BLaER1 (cell line): Measurements from ENCODE around the gene ATP5F1D.
A peak's percentile ranks its signal among the peaks of the same experiment; 100 is the strongest.

Experiments
- H3K27ac ChIP-seq: shearing (Covaris generic); formaldehyde crosslinking; 2 replicates; pipeline ENCODE4 v1.8.1; 2022
- H3K27me3 ChIP-seq: shearing (Covaris generic); formaldehyde crosslinking; 2 replicates; pipeline ENCODE4 v1.8.1; 2022
- H3K36me3 ChIP-seq: shearing (Covaris generic); formaldehyde crosslinking; 2 replicates; pipeline ENCODE4 v1.8.1; 2022
- H3K4me1 ChIP-seq: shearing (Covaris generic); formaldehyde crosslinking; 2 replicates; pipeline ENCODE4 v1.8.1; 2022
- H3K4me2 ChIP-seq: shearing (Covaris generic); formaldehyde crosslinking; 2 replicates; pipeline ENCODE4 v1.8.1; 2022
- H3K4me3 ChIP-seq: shearing (Covaris generic); formaldehyde crosslinking; 2 replicates; pipeline ENCODE4 v1.8.1; 2022
- H3K9ac ChIP-seq: shearing (Covaris generic); formaldehyde crosslinking; 2 replicates; pipeline ENCODE4 v1.8.1; 2022
- H3K9me3 ChIP-seq: shearing (Covaris generic); formaldehyde crosslinking; 2 replicates; pipeline ENCODE4 v1.8.1; 2022
- H4K20me1 ChIP-seq: shearing (Covaris generic); formaldehyde crosslinking; 2 replicates; pipeline ENCODE4 v1.8.1; 2022
- Cebpa-rat ChIP-seq: shearing (Covaris generic); IDR thresholded peaks from 2 replicates; pipeline ENCODE4 v1.8.1; 2022

Gene ATP5F1D

DNA sequence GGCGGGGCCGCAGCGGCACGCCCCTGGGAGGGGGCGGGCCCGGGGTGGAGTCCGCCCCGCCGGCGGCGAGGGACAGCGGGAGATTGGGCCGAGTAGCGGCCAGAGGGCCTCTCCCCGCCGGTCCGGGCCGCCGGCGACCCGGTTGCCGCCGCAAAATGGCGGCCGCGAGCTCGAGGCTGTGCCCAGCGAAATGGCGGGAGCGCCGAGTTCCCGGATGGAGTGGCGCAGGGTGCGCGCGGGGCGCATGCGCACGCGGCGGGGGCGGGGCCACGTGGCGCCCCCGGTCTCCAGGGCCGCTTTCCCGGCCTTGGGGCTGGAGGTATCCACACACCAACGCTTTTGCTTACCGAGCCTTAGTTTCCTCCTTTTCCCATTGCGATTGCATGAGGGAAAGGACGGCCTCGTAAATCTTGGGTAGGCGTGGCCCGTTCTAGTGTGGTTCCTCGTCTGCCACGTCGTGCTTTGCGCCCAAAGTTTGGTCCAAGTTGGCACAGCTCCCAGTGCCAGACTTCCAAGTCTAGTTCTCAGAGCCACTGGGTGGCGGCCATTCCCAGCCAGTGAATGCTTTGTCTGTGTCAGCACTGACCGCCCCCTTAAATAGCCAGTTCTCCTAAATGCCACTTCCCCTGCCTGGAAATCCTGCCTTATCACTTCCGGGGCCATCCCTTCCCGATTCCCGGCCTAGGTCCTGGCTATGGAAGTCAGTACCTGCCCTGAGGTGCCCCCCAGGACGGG, 28.1 kb downstream of the ATP5F1D start:
- H3K9ac ChIP-seq: peak overlapping the region; percentile 98
- H3K27ac ChIP-seq: peak overlapping the region; percentile 99
- no peaks in the 10 kb centered on the region for H3K9me3 ChIP-seq
- peaks cover 67% of the 10 kb centered on the region for H4K20me1 ChIP-seq
- peaks cover 44% of the 10 kb centered on the region for H3K36me3 ChIP-seq
- no peak for TF ChIP-seq Cebpa-rat
- peaks cover 90% of the 10 kb centered on the region for H3K4me1 ChIP-seq
- peak overlapping the region; percentile 81 for H3K4me3 ChIP-seq
- H3K27me3 ChIP-seq: no peaks in the 10 kb centered on the region
- H3K4me2 ChIP-seq: peak overlapping the region; percentile 99

DNA sequence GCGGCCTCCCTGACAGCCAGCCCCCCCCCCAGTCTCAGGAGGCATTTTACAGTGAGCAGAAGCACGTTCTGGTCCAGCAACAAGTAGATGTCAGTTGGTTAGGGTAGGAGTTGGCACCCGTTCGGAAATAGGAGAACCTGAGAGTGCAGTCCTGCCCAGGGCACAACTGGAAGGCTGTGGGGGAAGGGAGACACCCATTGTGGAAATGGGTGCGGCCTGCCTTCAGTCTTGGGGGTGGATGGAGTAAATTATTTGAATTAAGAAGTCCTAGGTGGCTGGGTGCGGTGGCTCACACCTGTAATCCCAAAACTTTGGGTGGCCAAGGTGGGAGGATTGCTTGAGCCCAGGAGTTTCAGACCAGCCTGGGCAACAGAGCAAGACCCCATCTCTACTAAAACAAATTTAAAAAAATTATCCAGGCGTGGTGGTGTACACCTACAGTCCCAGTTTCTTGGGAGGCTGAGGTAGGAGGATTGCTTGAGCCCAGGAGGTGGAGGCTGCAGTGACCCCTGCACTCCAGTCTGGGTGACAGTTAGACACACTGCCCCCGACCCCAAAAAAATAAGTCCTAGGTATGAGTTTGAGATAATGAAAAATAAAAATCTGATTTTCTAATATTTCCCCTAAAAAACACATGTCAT, 28.8 kb downstream of the ATP5F1D start:
- no peak for TF ChIP-seq Cebpa-rat
- peak overlapping the region; percentile 99 for H3K4me2 ChIP-seq
- peaks cover 88% of the 10 kb centered on the region for H3K4me1 ChIP-seq
- no peaks in the 10 kb centered on the region for H3K9me3 ChIP-seq
- peaks cover 49% of the 10 kb centered on the region for H3K36me3 ChIP-seq
- H3K27ac ChIP-seq: peak overlapping the region; percentile 99
- peak overlapping the region; percentile 98 for H3K9ac ChIP-seq
- H3K4me3 ChIP-seq: peak overlapping the region; percentile 81
- peaks cover 65% of the 10 kb centered on the region for H4K20me1 ChIP-seq
- no peaks in the 10 kb centered on the region for H3K27me3 ChIP-seq

DNA sequence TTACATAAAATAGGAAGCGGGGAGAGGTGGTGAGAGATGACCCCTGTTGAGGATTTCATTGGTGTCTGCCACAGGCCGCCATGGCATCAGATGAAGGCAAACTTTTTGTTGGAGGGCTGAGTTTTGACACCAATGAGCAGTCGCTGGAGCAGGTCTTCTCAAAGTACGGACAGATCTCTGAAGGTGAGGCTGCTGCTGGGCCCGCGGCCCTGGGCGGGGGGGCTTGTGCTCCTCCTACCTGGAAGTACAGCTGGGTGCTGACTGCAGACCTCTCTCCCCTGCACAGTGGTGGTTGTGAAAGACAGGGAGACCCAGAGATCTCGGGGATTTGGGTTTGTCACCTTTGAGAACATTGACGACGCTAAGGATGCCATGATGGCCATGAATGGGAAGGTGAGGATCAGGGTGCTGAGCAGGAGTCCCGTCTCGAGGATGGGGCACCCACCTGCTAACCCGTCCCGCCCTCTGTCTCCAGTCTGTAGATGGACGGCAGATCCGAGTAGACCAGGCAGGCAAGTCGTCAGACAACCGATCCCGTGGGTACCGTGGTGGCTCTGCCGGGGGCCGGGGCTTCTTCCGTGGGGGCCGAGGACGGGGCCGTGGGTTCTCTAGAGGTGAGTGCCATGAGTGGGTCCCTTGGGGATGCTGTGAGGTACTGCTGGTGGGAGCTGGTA, 29.4 kb downstream of the ATP5F1D start:
- Histone ChIP-seq H3K36me3 (peaks cover 49% of the 10 kb centered on the region), H3K4me2 (peak overlapping the region; percentile 99), H3K27me3 (no peaks in the 10 kb centered on the region), H3K27ac (peak overlapping the region; percentile 99), H4K20me1 (peaks cover 62% of the 10 kb centered on the region), H3K9ac (peak overlapping the region; percentile 98), H3K4me1 (peaks cover 81% of the 10 kb centered on the region), H3K4me3 (peak overlapping the region; percentile 81), H3K9me3 (no peaks in the 10 kb centered on the region)
- TF ChIP-seq Cebpa-rat: no peak

DNA sequence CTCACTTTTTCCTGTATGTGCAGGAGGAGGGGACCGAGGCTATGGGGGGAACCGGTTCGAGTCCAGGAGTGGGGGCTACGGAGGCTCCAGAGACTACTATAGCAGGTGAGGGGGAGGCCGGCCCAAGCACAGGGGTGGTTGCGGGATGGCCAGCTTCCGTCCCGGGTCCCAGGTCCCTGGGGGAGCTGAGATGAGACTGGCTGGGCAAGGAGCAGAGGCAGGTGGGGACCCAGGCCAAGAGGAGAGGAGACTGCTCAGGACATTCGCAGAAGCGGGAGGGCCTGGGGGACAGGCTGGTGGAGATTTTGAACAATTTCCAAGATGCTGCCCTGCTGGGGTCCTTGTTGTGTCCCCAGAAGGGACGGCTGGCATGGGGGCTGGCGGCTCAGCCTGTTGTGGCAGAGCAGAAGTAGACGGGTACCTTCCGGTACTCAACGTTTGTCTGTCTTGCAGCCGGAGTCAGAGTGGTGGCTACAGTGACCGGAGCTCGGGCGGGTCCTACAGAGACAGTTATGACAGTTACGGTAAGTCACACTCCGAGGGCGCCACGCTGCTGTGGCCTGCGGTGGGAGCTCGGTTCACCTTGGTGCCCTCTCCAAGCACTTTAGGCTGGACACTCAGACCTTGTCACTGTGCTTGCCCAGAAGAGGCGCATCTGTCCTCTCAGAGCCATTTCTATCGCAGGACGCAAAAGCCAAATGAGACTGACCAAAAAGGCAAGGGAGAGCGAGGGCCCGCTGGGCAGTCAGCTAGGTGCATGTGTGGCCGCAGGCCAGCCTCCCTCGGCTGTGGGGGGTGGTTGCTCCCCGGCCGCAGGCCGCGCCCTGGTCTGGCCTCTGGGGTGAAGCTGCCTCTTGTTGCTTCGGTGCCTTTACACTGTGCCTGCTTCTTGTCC, 30.2 kb downstream of the ATP5F1D start:
- peak overlapping the region; percentile 99 for H3K27ac ChIP-seq
- peaks cover 81% of the 10 kb centered on the region for H3K4me1 ChIP-seq
- H3K4me2 ChIP-seq: peak overlapping the region; percentile 99
- no peaks in the 10 kb centered on the region for H3K27me3 ChIP-seq
- peaks cover 65% of the 10 kb centered on the region for H4K20me1 ChIP-seq
- H3K4me3 ChIP-seq: peak overlapping the region; percentile 81
- TF ChIP-seq Cebpa-rat: no peak
- H3K36me3 ChIP-seq: peaks cover 49% of the 10 kb centered on the region
- H3K9me3 ChIP-seq: no peaks in the 10 kb centered on the region
- H3K9ac ChIP-seq: peak overlapping the region; percentile 98

DNA sequence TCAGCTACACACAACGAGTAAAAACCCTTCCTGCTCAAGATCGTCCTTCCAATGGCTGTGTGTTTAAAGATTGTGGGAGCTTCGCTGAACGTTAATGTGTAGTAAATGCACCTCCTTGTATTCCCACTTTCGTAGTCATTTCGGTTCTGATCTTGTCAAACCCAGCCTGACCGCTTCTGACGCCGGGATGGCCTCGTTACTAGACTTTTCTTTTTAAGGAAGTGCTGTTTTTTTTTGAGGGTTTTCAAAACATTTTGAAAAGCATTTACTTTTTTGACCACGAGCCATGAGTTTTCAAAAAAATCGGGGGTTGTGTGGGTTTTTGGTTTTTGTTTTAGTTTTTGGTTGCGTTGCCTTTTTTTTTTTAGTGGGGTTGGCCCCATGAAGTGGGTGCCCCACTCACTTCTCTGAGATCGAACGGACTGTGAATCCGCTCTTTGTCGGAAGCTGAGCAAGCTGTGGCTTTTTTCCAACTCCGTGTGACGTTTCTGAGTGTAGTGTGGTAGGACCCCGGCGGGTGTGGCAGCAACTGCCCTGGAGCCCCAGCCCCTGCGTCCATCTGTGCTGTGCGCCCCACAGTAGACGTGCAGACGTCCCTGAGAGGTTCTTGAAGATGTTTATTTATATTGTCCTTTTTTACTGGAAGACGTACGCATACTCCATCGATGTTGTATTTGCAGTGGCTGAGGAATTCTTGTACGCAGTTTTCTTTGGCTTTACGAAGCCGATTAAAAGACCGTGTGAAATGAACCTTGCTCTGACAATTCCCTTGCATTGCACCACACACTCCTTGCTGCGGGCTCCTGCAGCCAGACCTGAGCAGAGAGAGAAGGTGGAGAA, 31.1 kb downstream of the ATP5F1D start:
- Histone ChIP-seq H4K20me1 (peaks cover 72% of the 10 kb centered on the region), H3K27ac (0 out of 2 replicates have a peak overlapping the region, but pooled peaks have one; percentile 99), H3K27me3 (no peaks in the 10 kb centered on the region), H3K4me1 (peaks cover 81% of the 10 kb centered on the region), H3K9ac (peak overlapping the region; percentile 98; the same call in 1 of the 2 replicates), H3K36me3 (peaks cover 56% of the 10 kb centered on the region), H3K4me3 (no peak overlapping the region), H3K9me3 (no peaks in the 10 kb centered on the region), H3K4me2 (peak overlapping the region; percentile 99)
- TF ChIP-seq Cebpa-rat: no peak

DNA sequence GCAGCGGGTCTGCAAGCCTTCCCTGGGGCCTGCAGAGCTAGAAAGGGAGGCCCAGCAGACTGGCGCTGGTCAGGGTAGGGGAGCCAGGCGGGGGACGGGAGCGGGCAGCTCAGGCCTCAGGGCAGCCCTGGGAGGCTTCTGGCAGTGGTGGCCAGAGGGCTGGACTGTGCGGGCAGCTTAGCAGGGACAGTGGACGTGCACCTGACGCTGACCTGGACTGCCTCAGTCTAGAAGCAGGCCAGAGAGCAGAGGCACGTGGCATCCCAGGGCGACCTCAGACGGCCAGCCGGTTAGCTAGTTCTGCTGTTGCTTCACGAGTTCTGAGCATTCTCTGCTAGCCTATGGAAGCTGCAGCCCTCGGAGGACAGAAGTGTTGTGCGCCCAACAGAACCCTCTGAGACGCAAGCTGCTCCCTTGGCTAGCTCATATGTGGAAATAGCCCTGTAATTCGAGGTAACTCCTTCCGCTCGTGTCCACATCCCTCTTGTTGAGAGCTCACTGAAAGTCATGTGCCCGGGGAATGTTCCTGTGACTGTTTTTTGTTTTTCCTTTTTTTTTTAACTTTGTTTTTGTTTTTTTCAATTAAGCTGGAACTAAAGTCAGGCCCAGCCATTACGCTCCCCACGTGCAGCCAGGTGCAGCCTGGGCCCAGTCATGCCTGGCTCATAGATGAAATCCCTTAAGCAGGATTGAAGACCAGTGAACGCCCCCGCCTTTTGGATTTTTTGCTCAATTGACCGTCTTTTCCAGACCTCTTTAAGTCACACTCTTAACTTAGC, 31.9 kb downstream of the ATP5F1D start:
- peaks cover 64% of the 10 kb centered on the region for H3K36me3 ChIP-seq
- peak overlapping the region; percentile 99; the same call in 1 of the 2 replicates for H3K4me2 ChIP-seq
- no peaks in the 10 kb centered on the region for H3K9me3 ChIP-seq
- peak overlapping the region; percentile 98; the same call in 1 of the 2 replicates for H3K9ac ChIP-seq
- H3K27me3 ChIP-seq: no peaks in the 10 kb centered on the region
- no peak for TF ChIP-seq Cebpa-rat
- H4K20me1 ChIP-seq: peaks cover 72% of the 10 kb centered on the region
- H3K4me1 ChIP-seq: peaks cover 77% of the 10 kb centered on the region
- H3K27ac ChIP-seq: no peak overlapping the region
- H3K4me3 ChIP-seq: no peak overlapping the region

DNA sequence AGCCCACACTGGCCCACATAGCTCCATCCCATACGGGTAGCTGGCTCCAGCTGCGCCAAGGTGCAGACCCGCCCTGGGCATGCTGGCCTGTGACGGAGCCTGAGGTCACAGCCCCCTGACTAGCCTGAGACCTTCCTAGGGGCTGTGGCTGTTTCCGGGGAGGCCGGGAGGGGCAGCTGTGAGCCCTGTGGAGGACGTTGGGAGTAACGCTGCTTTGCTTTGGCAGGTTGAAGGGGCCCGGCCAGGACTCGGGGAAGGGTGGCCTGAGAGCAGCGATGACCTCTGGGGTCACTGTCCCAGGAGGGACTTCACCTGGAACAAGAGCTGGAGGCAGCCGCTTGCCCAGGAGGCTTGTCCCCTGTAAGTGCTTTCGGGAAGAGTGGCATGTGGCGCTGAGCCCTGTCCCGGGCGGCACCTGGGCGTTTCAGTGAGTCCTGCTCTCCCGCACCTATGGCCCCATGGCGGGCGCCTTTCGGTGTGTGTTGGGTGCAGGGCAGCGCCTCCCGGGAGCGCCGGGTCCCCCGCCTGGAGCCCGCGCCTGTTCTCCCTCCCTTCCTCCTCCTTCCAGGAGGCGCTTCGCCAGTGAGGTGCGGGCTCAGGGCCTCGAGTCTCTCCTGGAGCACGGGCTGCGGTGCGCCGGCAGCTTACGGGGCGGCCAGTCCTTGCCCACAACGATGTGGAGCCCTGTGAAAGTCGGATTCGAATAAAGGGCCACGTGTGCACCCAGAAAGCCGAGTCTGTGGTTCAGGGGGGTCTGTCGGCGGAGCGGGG, 32.7 kb downstream of the ATP5F1D start:
- Histone ChIP-seq H3K9ac (peak overlapping the region; percentile 95), H3K4me3 (peak overlapping the region; percentile 80), H4K20me1 (peaks cover 80% of the 10 kb centered on the region), H3K4me1 (peaks cover 73% of the 10 kb centered on the region), H3K27ac (peak overlapping the region; percentile 99), H3K4me2 (peak overlapping the region; percentile 99), H3K27me3 (no peaks in the 10 kb centered on the region), H3K36me3 (peaks cover 72% of the 10 kb centered on the region), H3K9me3 (no peaks in the 10 kb centered on the region)
- no peak for TF ChIP-seq Cebpa-rat
